Measurements from ENCODE around the gene VSX1.
A peak's percentile ranks its signal among the peaks of the same experiment; 100 is the strongest.

Gene VSX1

DNA sequence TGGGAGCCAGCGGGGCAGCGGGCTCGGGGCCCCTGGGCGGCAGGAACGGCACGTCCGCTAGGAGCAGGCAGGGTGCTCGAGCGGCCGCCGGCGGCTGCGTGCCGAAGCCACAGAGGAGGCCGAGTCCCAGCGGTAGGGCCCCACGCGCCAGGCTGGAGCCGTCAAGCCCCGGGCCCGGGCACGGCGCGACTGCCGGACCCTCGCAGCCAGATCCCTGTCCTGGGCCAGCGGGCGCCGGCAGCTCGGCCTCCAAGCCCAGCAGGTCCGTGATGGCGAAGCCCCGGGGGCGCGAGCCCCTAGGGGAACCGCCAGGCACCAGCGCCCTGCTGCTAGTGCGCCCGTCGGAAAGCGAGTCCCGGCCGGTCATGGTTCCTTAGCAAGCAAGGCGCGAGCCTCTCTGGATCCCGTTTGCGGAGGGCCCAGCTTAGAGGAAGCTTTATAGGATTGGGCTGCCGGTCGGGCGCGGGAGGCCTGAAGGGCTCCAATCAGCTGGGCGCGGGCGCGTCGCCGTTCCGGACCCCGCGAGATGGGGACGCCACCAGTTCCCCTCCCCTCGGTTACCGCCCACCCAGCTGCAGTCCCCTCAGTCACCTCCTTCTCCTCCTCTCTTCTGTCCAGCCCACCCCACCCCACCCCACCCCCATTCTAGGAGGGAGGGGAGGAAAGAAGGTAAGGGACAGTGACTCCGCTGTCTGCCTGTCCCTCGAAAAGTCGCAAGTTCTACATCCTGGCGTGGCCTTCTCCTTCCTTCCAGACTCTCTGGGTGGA is at the start of gene VSX1:
VSX1 (minus strand) TSS at position 412 of the 768 bp plus-strand sequence; CDS start at position 367, 45 bp downstream.
- H3K27me3 ChIP-seq: peaks cover 0 to 8% (median 7%) of the 10 kb centered on the region in 11 experiments; a peak in 10 of 22 replicates
- H3K4me1 ChIP-seq: no peaks in the 10 kb centered on the region; a peak in 1 of 20 replicates
- no peaks in the 10 kb centered on the region; a peak in 1 of 22 replicates for H3K36me3 ChIP-seq
- H3K9me3 ChIP-seq (replicated peaks in 1 of 11): peaks cover 45 to 58% (median 52%) of the 10 kb centered on the region in 11 experiments
- H3K27ac ChIP-seq: no peak within 1 kb of the TSS
- no peaks in the 10 kb centered on the region for H4K20me1 ChIP-seq
- H3K4me2 ChIP-seq: no peak within 1 kb of the TSS
- TF ChIP-seq Cebpa-rat (IDR thresholded peaks at IDR 0.05): no peak
- H3K4me3 ChIP-seq: no peak within 1 kb of the TSS
- H3K9ac ChIP-seq: no peak within 1 kb of the TSS

- Histone ChIP-seq H3K4me1 (no peaks in the 10 kb centered on the region), H3K27me3 (no peaks in the 10 kb centered on the region), H3K4me2 (no peak overlapping the region), H3K36me3 (no peaks in the 10 kb centered on the region), H3K9ac (no peak overlapping the region), H3K9me3 (replicated peaks in 1 of 11) (peaks cover 0 to 15% (median 0%) of the 10 kb centered on the region in 11 experiments; a peak in 8 of 22 replicates), H3K4me3 (no peak overlapping the region), H3K27ac (no peak overlapping the region), H4K20me1 (no peaks in the 10 kb centered on the region)
- TF ChIP-seq Cebpa-rat (IDR thresholded peaks at IDR 0.05): no peak
Observed at GRCh38 chr20:25129908-25130307, 48.0 kb upstream of the VSX1 start.

DNA sequence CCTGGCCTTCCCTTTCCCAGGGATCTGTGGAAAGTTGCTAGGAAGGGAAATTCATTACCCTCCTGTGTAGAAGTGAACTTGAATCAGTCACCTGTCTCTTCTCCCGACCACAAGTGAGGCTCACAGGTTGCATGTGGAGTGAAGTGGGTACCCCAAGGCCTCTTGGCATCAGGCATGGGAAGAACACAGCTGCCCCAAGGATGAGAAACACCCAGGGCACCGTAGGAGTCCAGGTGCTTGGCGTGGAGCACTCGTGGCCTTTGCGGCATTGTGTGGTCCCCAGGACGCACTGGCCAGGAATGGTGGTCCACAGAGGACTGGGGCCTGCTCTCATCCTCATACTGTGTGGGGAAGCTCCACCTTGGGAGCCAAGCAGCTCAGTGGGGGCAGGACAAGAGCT is 47.5 kb upstream of the VSX1 start:
- no peak overlapping the region for H3K4me3 ChIP-seq
- no peaks in the 10 kb centered on the region for H3K4me1 ChIP-seq
- H4K20me1 ChIP-seq: no peaks in the 10 kb centered on the region
- no peak for TF ChIP-seq Cebpa-rat (IDR thresholded peaks at IDR 0.05)
- H3K9me3 ChIP-seq (replicated peaks in 1 of 11): peaks cover 0 to 15% (median 0%) of the 10 kb centered on the region in 11 experiments; a peak in 8 of 22 replicates
- no peaks in the 10 kb centered on the region for H3K27me3 ChIP-seq
- no peaks in the 10 kb centered on the region for H3K36me3 ChIP-seq
- no peak overlapping the region for H3K4me2 ChIP-seq
- H3K9ac ChIP-seq: no peak overlapping the region
- no peak overlapping the region for H3K27ac ChIP-seq

GRCh38 chr20:25128649-25129048 is 46.7 kb upstream of the VSX1 start:
- H3K27me3 ChIP-seq: no peaks in the 10 kb centered on the region
- no peak overlapping the region for H3K4me2 ChIP-seq
- H3K27ac ChIP-seq: no peak overlapping the region
- H3K9ac ChIP-seq: no peak overlapping the region
- H3K36me3 ChIP-seq: no peaks in the 10 kb centered on the region
- peaks cover 0 to 15% (median 0%) of the 10 kb centered on the region in 11 experiments; a peak in 8 of 22 replicates for H3K9me3 ChIP-seq (replicated peaks in 1 of 11)
- 0 out of 22 replicates have a peak, but pooled peaks of 1 of the 11 experiments have one; percentile 38 for TF ChIP-seq Cebpa-rat (IDR thresholded peaks at IDR 0.05)
- H4K20me1 ChIP-seq: no peaks in the 10 kb centered on the region
- H3K4me3 ChIP-seq: no peak overlapping the region
- H3K4me1 ChIP-seq: no peaks in the 10 kb centered on the region

DNA sequence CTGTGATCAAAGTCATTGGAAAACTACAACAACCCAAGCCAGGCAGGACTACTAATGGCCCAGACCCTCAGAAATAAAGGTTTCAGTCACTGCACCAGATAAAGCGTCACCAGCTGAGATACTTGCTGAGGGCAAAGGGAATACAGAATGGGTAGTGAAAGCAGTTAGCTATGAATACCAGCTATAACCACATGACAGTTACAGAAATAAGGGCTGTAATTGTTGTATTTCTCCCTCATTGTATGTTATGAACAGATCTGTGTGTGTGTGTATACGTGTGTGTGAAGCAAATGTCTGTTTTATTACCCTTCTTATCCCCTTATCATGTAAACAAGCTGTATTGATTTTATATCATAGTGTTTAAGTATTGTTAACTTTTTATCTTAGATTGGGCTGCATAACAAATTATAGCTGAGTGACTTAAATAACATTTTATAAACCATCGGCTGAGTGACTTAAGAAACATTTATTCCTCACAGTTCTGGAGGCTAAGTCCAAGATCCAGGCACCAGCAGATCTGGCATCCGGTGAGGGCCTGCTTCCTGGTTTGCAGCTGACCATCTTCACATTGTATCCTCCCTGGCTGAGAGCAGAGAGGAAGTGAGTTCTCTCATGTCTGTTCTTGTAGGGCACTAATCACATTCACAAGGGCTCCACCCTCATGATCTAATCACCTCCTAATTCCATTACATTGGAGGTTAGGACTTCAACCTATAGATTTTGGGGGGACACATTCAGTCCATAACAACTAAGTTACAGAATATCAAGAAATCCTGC is 46.0 kb upstream of the VSX1 start:
- no peak overlapping the region for H3K4me2 ChIP-seq
- no peaks in the 10 kb centered on the region; a peak in 1 of 22 replicates for H3K27me3 ChIP-seq
- H4K20me1 ChIP-seq: no peaks in the 10 kb centered on the region
- H3K4me3 ChIP-seq: no peak overlapping the region
- H3K9me3 ChIP-seq (replicated peaks in 1 of 11): peaks cover 0 to 15% (median 0%) of the 10 kb centered on the region in 11 experiments; a peak in 8 of 22 replicates
- no peaks in the 10 kb centered on the region for H3K36me3 ChIP-seq
- H3K27ac ChIP-seq: no peak overlapping the region
- no peak overlapping the region for H3K9ac ChIP-seq
- no peak for TF ChIP-seq Cebpa-rat (IDR thresholded peaks at IDR 0.05)
- H3K4me1 ChIP-seq: no peaks in the 10 kb centered on the region

- Histone ChIP-seq H3K36me3 (no peaks in the 10 kb centered on the region), H3K4me2 (no peak overlapping the region), H3K27me3 (no peaks in the 10 kb centered on the region; a peak in 1 of 22 replicates), H3K27ac (no peak overlapping the region), H3K4me3 (no peak overlapping the region), H3K9ac (no peak overlapping the region), H3K4me1 (no peaks in the 10 kb centered on the region), H3K9me3 (replicated peaks in 1 of 11) (peaks cover 0 to 15% (median 0%) of the 10 kb centered on the region in 11 experiments; a peak in 8 of 22 replicates), H4K20me1 (no peaks in the 10 kb centered on the region)
- no peak for TF ChIP-seq Cebpa-rat (IDR thresholded peaks at IDR 0.05)
Observed at GRCh38 chr20:25126204-25127029, 44.5 kb upstream of the VSX1 start.

- H4K20me1 ChIP-seq: no peaks in the 10 kb centered on the region
- no peaks in the 10 kb centered on the region for H3K36me3 ChIP-seq
- H3K4me1 ChIP-seq: no peaks in the 10 kb centered on the region; a peak in 1 of 20 replicates
- H3K9ac ChIP-seq: no peak overlapping the region
- H3K27me3 ChIP-seq: no peaks in the 10 kb centered on the region; a peak in 1 of 22 replicates
- no peak overlapping the region for H3K4me3 ChIP-seq
- peaks cover 0 to 15% (median 0%) of the 10 kb centered on the region in 11 experiments; a peak in 8 of 22 replicates for H3K9me3 ChIP-seq (replicated peaks in 1 of 11)
- no peak for TF ChIP-seq Cebpa-rat (IDR thresholded peaks at IDR 0.05)
- H3K4me2 ChIP-seq: no peak overlapping the region
- no peak overlapping the region for H3K27ac ChIP-seq
Observed at GRCh38 chr20:25125636-25126035, 43.7 kb upstream of the VSX1 start.

DNA sequence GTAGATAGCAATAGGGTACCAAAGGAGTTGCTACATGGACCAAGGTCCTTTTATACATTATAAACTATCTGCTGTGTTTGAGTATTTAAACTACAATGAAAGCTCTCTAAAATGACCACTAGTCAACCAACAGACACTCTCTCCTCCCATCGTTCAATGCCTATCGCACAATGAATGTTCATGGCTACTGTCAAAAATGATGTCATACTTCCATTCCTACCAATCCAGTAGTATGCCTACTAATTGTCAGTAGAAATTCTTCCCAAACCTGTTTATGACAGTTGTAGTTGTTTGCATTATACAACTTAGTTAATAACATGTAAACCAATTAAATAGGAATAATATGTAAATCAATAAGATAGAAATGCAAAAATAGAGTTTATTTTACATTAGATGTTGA is 39.0 kb upstream of the VSX1 start:
- no peak for TF ChIP-seq Cebpa-rat (IDR thresholded peaks at IDR 0.05)
- no peak overlapping the region for H3K4me3 ChIP-seq
- H4K20me1 ChIP-seq: no peaks in the 10 kb centered on the region
- H3K9ac ChIP-seq: no peak overlapping the region
- no peaks in the 10 kb centered on the region for H3K36me3 ChIP-seq
- H3K4me2 ChIP-seq: no peak overlapping the region
- H3K27me3 ChIP-seq: no peaks in the 10 kb centered on the region; a peak in 1 of 22 replicates
- no peak overlapping the region for H3K27ac ChIP-seq
- no peaks in the 10 kb centered on the region for H3K9me3 ChIP-seq (replicated peaks in 1 of 11)
- peaks cover 0 to 8% (median 0%) of the 10 kb centered on the region in 10 experiments; a peak in 5 of 20 replicates for H3K4me1 ChIP-seq
